Omental fat pad (tissue), 4 donors: ENCODE measurements around the gene C6orf47. TPM values are rescaled to one million over a fixed set of nuclear protein-coding genes. Genes with fewer than 3 reads are reported as not detected.

ENCODE experiments used
- ATAC-seq: fragments of 150-250 bp; one replicate; pipeline ENCODE4 v1.9.1; 2016; ENCODE audit warnings: mild to moderate bottlenecking, moderate library complexity; ENCODE audit not compliant: low FRiP score
- DNase-seq: peaks from one replicate; pipeline ENCODE4 v3.0.0-alpha.2; 2019; ENCODE audit warnings: low spot score
- CTCF ChIP-seq, 3 donors: fragments of 450-650 bp; IDR thresholded peaks; one replicate each; pipeline ENCODE4 v1.5.1; 2016 to 2017; ENCODE audit warnings: antibody characterized with exemption in 3 of 3, mild to moderate bottlenecking in 3 of 3, moderate library complexity in 2 of 3
- total RNA-seq, 4 donors: library from RNA; depleted of rRNA; stranded (reverse); fragments of >200 nt; gene quantifications; one replicate each; pipeline ENCODE4 v1.1.0, GENCODE V29; 2016

Gene C6orf47
- total RNA-seq, 4 donors from 2014 or later = 16.8 to 24.7 (median 21.2) TPM

- ATAC-seq (peak; percentile 97), DNase-seq (peak; percentile 96)
- TF ChIP-seq CTCF (IDR thresholded peaks at IDR 0.05) = no peak
Observed at GRCh38 chr6:31702819-31703716, 42.5 kb upstream of the C6orf47 start, which contains the start of gene ABHD16A. Gene ABHD16A, minus strand, starts transcription at chr6:31703324. Its CDS starts 43 bp downstream, at chr6:31703281.

GRCh38 chr6:31702405-31702818 is 41.8 kb upstream of the C6orf47 start:
- DNase-seq (no peak), ATAC-seq (no peak)
- TF ChIP-seq CTCF (IDR thresholded peaks at IDR 0.05) = no peak

- TF ChIP-seq CTCF (IDR thresholded peaks at IDR 0.05) = no peak
- ATAC-seq = no peak
- DNase-seq = no peak
Observed at GRCh38 chr6:31701666-31702404, 41.3 kb upstream of the C6orf47 start.

- no peak for ATAC-seq
- no peak for TF ChIP-seq CTCF (IDR thresholded peaks at IDR 0.05)
- no peak for DNase-seq
Observed at GRCh38 chr6:31700740-31701401, 40.3 kb upstream of the C6orf47 start.

GRCh38 chr6:31697555-31697954 is 37.0 kb upstream of the C6orf47 start:
- TF ChIP-seq CTCF (IDR thresholded peaks at IDR 0.05) = no peak
- ATAC-seq = no peak
- DNase-seq = no peak

GRCh38 chr6:31693535-31693934 is 33.0 kb upstream of the C6orf47 start:
- ATAC-seq (no peak), DNase-seq (no peak)
- no peak for TF ChIP-seq CTCF (IDR thresholded peaks at IDR 0.05)
